HAP-1 (cell line): Measurements from ENCODE around the gene SHISAL1.

Experiments
- DNase-seq, 2 experiments: peaks; one replicate each; pipeline ENCODE4 v3.0.0-alpha.2; 2016 to 2020; ENCODE audit warnings: low spot score in 2 of 2
- H3K27me3 ChIP-seq: fragments of 250-450 bp; sonication (Bioruptor Pico); 2 replicates; pipeline ENCODE4 v1.5.1; 2020; ENCODE audit warnings: low read depth, mild to moderate bottlenecking, moderate library complexity
- H3K36me3 ChIP-seq: fragments of 250-450 bp; sonication (Bioruptor Pico); replicated peaks from 2 replicates; pipeline ENCODE4 v1.5.1; 2020; ENCODE audit warnings: mild to moderate bottlenecking
- H3K4me1 ChIP-seq: fragments of 250-450 bp; sonication (Bioruptor Pico); 2 replicates; pipeline ENCODE4 v1.5.1; 2020; ENCODE audit warnings: mild to moderate bottlenecking
- H3K4me3 ChIP-seq: fragments of 250-450 bp; sonication (Bioruptor Pico); 2 replicates; pipeline ENCODE4 v1.5.1; 2020; ENCODE audit warnings: mild to moderate bottlenecking, moderate library complexity
- H3K9me3 ChIP-seq: fragments of 250-450 bp; sonication (Bioruptor Pico); 2 replicates; pipeline ENCODE4 v1.5.1; 2020; ENCODE audit warnings: mild to moderate bottlenecking, moderate library complexity
- in situ Hi-C: fragments of 300-500 bp; cut with MboI; formaldehyde crosslinking; loops from 3 replicates; pipeline ENCODE4 v1.14.3; 2020; ENCODE audit warnings: low sequenced_read_pairs, inconsistent platforms, mixed read lengths

The SHISAL1 gene

DNA sequence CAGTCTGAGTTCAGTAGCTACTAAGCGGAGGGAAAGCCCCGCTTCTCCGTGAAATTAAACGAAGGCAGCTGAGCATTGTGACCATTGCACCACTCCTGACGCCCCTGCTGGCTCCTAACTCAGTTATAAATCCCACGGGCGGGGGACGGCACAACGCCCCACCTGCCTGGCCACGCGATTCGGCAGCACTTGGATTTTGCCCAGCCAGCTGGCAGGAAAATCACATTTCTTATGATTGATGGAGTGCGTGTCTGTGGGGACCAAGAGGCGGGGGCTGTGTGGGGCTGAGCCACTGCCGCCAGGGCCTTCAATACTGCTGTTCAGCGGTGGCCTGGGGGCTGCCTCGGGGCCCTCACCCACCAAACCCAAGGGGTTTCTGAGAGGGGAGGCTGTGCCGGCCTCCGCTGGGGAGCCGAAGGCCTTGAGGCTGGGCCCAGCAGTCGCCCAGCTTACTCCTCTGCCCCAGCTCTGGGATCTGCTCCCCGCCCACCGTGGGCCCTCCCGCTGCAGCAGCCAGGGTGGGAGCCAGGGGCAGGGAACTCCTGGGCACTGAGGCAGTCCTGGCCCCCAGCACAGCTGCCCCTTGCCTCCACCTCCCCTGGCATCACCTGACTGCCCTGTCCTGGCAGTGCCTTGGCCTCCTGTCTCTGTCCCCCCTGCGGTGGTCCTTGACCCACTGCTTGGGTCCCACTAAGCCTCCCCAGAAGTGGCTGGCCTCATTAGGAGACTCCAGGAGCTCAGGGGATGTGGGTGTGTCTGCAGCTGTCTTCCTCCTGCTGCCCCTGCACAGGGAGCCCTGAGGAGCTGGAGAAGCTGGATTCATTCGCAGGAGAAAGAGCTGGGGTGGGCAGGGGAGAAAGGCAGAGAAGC, 30.7 kb downstream of the SHISAL1 start:
- no peak for DNase-seq
- H3K9me3 ChIP-seq, result no peaks in the 10 kb centered on the region
- no peaks in the 10 kb centered on the region for H3K36me3 ChIP-seq
- in situ Hi-C loops, result no loop called here
- peaks cover 7% of the 10 kb centered on the region; the same call in 1 of the 2 replicates for H3K27me3 ChIP-seq
- H3K4me3 ChIP-seq, result no peak overlapping the region
- H3K4me1 ChIP-seq, result no peaks in the 10 kb centered on the region

- no peaks in the 10 kb centered on the region for H3K4me1 ChIP-seq
- H3K4me3 ChIP-seq, result no peak overlapping the region
- no peaks in the 10 kb centered on the region for H3K9me3 ChIP-seq
- H3K27me3 ChIP-seq, result peaks cover 7% of the 10 kb centered on the region; the same call in 1 of the 2 replicates
- DNase-seq, result no peak
- in situ Hi-C loops, result no loop called here
- no peaks in the 10 kb centered on the region for H3K36me3 ChIP-seq
These were observed 32.0 kb downstream of the SHISAL1 start for GRCh38 chr22:44280665-44281188.

DNA sequence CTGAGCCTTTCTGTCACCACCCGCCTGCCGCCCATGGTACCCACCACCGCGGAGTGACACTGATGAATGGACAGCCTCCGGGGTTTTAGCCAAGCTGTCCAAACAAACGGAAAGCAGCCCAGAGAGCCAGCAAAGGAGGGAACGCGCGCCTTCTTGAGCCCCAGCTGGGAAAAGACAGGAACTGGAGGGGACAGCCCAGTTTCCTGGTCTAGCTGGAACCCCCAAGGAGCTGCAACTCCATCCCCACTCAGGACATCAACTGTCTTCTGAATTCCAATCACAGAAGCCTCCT, 33.7 kb downstream of the SHISAL1 start:
- Histone ChIP-seq H3K36me3 (no peaks in the 10 kb centered on the region), H3K9me3 (no peaks in the 10 kb centered on the region), H3K4me1 (no peaks in the 10 kb centered on the region), H3K4me3 (no peak overlapping the region), H3K27me3 (peaks cover 7% of the 10 kb centered on the region; the same call in 1 of the 2 replicates)
- in situ Hi-C loops, result no loop called here
- DNase-seq, result no peak

- DNase-seq, result no peak
- Histone ChIP-seq H3K36me3 (no peaks in the 10 kb centered on the region), H3K4me1 (no peaks in the 10 kb centered on the region), H3K9me3 (no peaks in the 10 kb centered on the region), H3K27me3 (peaks cover 7% of the 10 kb centered on the region; the same call in 1 of the 2 replicates), H3K4me3 (no peak overlapping the region)
- in situ Hi-C loops, result no loop called here
These were observed 34.3 kb downstream of the SHISAL1 start for GRCh38 chr22:44278243-44279068.

- no peaks in the 10 kb centered on the region for H3K36me3 ChIP-seq
- in situ Hi-C loops, result no loop called here
- H3K4me1 ChIP-seq, result no peaks in the 10 kb centered on the region
- no peak for DNase-seq
- H3K4me3 ChIP-seq, result no peak overlapping the region
- no peaks in the 10 kb centered on the region for H3K9me3 ChIP-seq
- H3K27me3 ChIP-seq, result peaks cover 6% of the 10 kb centered on the region; the same call in 1 of the 2 replicates
These were observed 35.2 kb downstream of the SHISAL1 start for GRCh38 chr22:44277386-44278135.

- H3K4me3 ChIP-seq, result no peak overlapping the region
- H3K27me3 ChIP-seq, result peaks cover 6% of the 10 kb centered on the region; the same call in 1 of the 2 replicates
- DNase-seq, result no peak
- no peaks in the 10 kb centered on the region for H3K4me1 ChIP-seq
- no peaks in the 10 kb centered on the region for H3K9me3 ChIP-seq
- in situ Hi-C loops, result no loop called here
- no peaks in the 10 kb centered on the region for H3K36me3 ChIP-seq
These were observed 35.9 kb downstream of the SHISAL1 start for GRCh38 chr22:44276706-44277356.

GRCh38 chr22:44276041-44276440, 36.7 kb downstream of the SHISAL1 start:
- H3K27me3 ChIP-seq, result peaks cover 6% of the 10 kb centered on the region; the same call in 1 of the 2 replicates
- H3K4me1 ChIP-seq, result no peaks in the 10 kb centered on the region
- H3K9me3 ChIP-seq, result no peaks in the 10 kb centered on the region
- DNase-seq, result no peak
- no peak overlapping the region for H3K4me3 ChIP-seq
- no peaks in the 10 kb centered on the region for H3K36me3 ChIP-seq
- in situ Hi-C loops, result no loop called here

DNA sequence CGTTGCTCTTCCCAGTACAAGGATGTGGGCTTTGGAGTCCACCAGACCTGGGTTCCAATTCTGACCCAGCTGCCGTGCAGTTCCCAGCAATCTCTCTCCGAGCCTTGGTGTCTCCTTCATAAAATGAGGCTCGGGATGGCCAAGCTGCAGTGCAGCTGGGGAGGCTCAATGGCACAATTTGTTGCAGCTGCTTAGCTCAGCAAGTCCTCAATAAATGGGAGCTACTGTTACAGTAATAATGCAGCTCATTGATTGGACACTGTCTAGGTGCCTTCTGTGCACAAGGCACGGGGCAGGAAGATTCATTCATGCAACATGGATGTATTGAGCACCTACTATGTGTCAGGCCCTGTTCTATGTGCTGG, 37.1 kb downstream of the SHISAL1 start:
- peaks cover 6% of the 10 kb centered on the region; the same call in 1 of the 2 replicates for H3K27me3 ChIP-seq
- H3K4me1 ChIP-seq, result no peaks in the 10 kb centered on the region
- in situ Hi-C loops, result no loop called here
- H3K9me3 ChIP-seq, result no peaks in the 10 kb centered on the region
- DNase-seq, result no peak
- H3K36me3 ChIP-seq, result no peaks in the 10 kb centered on the region
- no peak overlapping the region for H3K4me3 ChIP-seq

DNA sequence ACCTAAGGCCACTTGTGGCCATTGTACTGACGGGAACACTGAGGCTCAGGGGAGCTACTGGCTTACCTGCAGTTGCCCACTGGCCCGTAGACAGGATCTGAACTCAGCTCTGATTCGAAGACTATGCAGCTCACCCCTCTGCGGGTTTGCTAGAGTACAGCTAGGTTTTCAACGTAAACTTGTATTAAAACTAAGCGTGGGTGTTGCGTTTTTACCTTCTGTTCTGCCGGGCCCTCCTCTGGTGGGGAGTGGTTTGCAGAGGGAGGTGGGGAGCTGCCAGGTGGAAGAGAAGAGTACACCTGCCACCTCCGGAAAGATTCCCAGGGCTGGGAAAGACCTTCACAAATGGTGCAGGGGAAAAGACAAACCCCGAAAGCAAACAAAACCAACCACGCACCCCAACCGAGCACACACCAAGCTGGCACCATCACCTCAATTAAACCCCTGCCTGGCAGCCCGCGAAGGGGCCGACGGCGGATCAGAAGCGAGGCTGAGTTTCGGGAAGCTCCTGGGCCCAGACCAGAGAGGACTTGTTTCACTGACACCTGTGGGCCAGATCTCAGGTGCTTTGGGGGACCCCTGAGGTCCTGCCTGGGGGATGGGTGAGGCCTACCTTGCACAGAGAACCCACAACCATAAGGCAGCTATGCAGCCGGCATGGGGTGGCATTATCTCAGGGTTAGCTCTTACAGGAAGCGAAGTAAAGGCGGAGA, 37.7 kb downstream of the SHISAL1 start:
- Histone ChIP-seq H3K27me3 (peaks cover 6% of the 10 kb centered on the region; the same call in 1 of the 2 replicates), H3K4me1 (no peaks in the 10 kb centered on the region), H3K36me3 (no peaks in the 10 kb centered on the region), H3K4me3 (no peak overlapping the region), H3K9me3 (no peaks in the 10 kb centered on the region)
- DNase-seq, result no peak
- in situ Hi-C loops, result no loop called here

DNA sequence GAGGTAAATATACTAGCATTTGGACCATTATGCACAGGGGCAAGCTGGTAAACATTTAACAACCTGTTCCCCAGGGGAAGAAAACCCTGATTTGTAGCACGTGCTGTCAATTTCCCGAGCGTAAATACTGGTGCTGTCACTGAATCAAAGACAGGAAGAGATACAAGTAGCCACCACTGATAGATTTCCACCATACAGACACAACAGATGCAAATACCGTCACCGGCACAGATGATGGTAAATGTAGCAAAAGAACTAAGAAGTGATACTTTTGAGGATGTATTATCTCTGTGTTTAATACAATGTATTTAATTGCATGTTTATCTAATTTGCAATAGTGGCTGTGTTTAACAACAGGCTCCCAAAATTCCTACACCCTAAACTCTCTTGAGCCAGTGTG, 39.6 kb downstream of the SHISAL1 start:
- H3K27me3 ChIP-seq, result peaks cover 3% of the 10 kb centered on the region; the same call in 1 of the 2 replicates
- H3K9me3 ChIP-seq, result no peaks in the 10 kb centered on the region
- no peaks in the 10 kb centered on the region for H3K4me1 ChIP-seq
- no peaks in the 10 kb centered on the region for H3K36me3 ChIP-seq
- in situ Hi-C loops, result no loop called here
- DNase-seq, result no peak
- no peak overlapping the region for H3K4me3 ChIP-seq

- H3K4me1 ChIP-seq, result no peaks in the 10 kb centered on the region
- peaks cover 3% of the 10 kb centered on the region; the same call in 1 of the 2 replicates for H3K27me3 ChIP-seq
- in situ Hi-C loops, result no loop called here
These were observed 40.4 kb downstream of the SHISAL1 start for GRCh38 chr22:44272401-44272771.

DNA sequence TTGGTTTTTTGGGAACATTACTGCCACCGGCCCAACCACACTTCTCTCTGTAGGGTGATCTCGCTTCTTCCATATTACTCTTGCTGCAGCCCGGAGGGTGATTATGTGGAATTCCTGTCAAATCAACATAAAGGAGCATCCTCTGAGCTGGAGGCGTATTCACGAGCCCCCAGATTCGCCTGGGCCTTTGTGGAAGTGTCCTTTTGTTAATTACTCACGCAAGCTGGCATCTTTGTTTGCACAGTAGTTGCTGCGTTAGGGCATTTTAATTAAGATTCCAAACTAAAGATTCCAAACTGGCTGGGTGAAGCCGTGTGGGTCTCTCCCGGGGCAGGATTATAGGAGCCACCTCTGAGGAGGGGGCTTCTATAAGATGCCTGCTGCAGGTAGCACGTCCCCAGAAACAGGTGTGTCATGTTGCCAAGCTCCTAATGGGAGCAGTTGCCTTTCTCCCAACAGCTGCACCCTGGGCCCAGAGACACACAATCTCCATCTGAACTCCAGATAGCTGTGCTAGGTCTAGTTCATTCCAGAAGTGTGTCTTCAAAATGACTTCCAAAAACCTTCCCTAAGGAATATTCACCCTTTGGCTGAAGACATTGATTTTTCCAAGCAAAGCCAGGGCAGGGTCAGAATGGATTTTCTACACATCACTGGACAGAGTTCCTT, 40.9 kb downstream of the SHISAL1 start:
- H3K36me3 ChIP-seq, result no peaks in the 10 kb centered on the region
- H3K4me1 ChIP-seq, result no peaks in the 10 kb centered on the region
- no peak overlapping the region for H3K4me3 ChIP-seq
- peaks cover 3% of the 10 kb centered on the region; the same call in 1 of the 2 replicates for H3K27me3 ChIP-seq
- in situ Hi-C loops, result no loop called here
- H3K9me3 ChIP-seq, result no peaks in the 10 kb centered on the region
- DNase-seq, result no peak

More at GRCh38 chr22:44272401-44272771, 40.4 kb downstream of the SHISAL1 start:
- DNase-seq, result no peak
- no peak overlapping the region for H3K4me3 ChIP-seq
- no peaks in the 10 kb centered on the region for H3K9me3 ChIP-seq
- H3K36me3 ChIP-seq, result no peaks in the 10 kb centered on the region
